NCI-H1436 (cell line): ENCODE measurements around the gene F11R.
"Not testable (repeated sequence)": the region's sequence is repeated elsewhere in the genome, so short reads cannot be mapped to it uniquely, and the experiment has no call there.

ENCODE experiments used
- DNase-seq: peaks from one replicate; lab custom pipeline; 2025; lab: John Stamatoyannopoulos, UW

F11R gene

GRCh38 chr1:161013131-161013487 is 7.8 kb downstream of the F11R start:
- no peak for DNase-seq

- no peak for DNase-seq
Observed at GRCh38 chr1:161012420-161012819, 8.5 kb downstream of the F11R start.

DNA sequence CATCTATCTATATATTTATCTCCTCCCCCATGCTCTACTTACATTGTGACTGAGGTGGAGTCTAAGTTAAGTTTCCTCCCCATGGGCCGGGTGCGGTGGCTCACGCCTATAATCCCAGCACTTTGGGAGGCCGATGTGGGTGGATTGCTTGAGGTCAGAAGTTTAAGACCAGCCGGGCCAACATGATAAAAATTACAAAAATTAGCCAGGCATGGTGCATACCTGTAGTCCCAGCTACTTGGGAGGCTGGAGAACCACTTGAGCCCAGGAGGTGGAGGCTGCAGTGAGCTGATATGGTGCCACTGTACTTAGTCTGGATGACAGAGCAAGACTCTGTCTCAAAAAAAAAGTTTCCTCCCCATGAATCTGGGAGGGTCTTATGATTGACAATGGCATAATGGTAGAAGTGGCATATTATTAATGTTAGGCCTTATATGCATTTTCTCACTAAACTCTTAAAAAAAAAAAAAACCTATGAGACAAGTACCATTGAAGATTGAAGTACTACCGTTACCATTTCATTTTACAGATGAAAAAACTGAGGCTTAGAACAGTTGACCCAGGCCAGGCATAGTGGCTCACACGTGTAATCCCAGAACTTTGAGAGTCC is 11.2 kb downstream of the F11R start:
- DNase-seq, result no peak

DNA sequence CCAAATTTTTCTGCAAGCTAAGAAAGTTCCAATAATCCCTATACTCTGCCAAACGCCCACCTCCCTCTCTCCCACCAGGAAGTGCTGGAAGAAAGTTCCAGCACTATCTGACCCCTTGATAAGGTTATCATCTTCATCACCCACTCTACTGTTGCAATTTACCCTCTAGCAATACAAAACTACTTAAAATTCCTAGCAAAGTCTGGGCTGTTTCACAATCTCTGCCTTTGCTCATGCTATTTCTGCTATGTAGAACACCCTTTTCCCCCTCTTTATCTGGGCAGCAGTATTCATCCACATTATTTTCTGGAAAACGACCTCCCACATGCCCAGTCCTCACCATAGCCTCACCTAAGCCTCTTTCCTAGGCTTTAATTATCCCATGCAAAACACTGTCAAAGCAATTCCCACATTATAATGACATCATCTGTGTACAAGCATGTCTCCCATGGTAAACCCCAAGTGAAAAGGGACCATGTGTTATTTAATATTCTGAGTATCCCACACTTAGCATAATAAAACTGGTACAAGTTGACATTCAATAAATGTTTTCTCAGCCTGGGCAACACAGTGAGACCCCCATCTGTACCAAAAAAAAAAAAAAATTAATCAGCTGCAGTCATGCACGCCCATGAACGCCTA is 12.0 kb downstream of the F11R start:
- no peak for DNase-seq

DNA sequence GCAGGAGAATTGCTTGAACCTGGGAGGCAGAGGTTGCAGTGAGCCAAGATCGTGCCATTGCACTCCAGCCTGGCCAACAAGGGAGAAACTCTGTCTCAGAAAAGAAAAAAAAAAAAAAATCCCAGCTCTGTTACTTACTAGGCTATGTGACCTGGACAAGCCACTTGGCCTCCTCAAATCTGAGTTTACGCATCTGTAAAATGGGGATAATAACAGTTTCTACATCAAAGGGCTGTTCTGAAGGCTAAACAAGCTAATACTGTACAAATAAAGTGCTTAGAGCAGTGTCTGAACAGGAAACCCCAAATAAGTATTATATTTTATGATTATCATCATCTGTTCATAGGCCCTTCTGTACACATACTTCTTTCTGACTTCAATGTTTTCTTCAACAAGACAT is 13.6 kb downstream of the F11R start:
- no peak for DNase-seq

DNA sequence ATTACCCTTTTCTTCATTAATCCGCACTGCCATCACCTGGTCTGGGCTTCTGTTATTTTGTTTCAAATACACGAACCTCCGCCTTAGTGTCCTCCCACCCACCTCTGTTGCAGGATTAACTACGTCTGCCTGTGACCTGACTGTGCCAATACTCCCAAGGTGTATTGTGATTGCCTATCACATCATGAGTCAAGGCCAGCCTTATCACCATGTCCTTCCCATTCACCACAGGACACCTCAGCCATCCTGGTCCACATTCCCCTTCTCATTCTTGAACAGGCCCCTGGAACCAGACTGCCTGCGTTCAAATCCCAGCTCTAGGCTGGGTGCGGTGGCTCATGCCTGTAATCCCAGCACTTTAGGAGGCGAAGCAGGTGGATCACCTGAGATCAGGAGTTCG is 14.4 kb downstream of the F11R start:
- DNase-seq, result no peak

DNA sequence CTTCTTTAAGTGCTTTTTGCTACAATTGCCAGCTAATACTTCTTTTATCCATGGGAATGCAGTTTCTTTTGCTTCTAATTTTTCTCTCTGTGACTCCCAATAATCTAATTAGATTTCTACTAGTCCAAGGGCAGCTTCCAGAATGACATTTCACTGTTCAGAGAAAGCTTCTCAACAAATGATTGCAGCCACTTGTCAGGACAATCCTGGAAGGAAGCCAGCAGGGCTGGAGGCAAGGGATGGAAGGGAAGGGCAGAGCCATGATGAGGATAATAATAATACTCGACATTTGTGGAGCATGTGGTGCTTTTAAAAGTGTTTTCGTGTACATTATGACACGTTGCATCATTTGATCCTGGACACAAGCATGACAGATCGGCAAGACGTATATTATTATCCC is 19.4 kb downstream of the F11R start:
- peak; percentile 13 for DNase-seq

DNA sequence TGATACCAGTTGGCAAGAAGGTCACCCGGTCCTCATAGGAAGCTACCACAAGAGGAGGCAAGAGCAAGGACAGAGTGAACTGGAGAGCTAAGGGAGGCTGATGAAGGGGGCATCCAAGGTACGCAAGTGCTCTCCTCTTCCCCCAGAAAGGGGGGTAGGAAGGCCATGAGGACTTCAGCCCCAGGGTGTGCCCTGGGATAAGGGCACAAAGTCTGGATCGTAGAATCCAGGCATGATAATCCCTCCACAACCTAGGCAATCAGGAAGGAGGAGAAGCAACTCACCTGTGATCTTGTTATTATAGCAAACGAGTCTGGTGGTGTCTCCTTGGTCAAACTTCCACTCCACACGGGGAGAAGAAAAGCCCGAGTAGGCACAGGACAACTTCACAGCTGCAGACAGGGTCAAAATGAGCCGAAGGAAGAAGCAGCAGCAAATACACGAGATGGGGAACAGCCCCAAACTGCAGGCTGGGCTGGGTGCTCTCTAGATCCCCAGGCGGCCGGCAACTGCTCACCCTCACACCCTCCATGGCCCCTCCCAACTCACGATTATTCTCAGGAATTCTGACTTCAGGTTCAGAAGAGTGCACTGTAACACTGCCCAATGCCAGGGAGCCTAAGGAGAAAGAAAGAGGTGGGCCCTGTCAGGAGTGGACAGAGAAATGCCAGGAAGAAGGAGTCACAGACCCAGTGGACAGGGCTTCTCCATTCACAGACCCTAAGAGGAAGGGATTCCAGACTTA is 20.0 kb downstream of the F11R start:
- DNase-seq, result no peak

DNA sequence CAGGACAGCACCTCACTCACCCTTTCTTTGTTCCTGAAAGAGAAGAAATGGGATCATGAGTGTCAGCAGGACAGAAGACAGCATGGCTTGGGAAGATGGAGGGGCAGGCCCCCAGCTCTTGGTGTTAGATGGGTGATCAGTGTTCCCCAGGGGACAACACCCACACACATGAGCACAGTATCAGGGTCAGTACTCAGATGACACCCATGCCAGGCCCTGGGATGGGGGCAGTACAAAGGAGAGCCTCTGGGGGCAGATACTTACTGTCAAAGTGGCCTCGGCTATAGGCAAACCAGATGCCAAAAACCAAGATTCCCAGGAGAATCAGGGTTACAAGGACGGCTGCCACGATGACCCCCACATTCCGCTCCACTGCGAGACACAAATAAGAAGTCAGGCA is 21.6 kb downstream of the F11R start:
- no peak for DNase-seq

GRCh38 chr1:160997323-160998038 is 23.5 kb downstream of the F11R start:
- DNase-seq, result no peak

GRCh38 chr1:160996178-160996577 is 24.8 kb downstream of the F11R start:
- DNase-seq, result no peak

DNA sequence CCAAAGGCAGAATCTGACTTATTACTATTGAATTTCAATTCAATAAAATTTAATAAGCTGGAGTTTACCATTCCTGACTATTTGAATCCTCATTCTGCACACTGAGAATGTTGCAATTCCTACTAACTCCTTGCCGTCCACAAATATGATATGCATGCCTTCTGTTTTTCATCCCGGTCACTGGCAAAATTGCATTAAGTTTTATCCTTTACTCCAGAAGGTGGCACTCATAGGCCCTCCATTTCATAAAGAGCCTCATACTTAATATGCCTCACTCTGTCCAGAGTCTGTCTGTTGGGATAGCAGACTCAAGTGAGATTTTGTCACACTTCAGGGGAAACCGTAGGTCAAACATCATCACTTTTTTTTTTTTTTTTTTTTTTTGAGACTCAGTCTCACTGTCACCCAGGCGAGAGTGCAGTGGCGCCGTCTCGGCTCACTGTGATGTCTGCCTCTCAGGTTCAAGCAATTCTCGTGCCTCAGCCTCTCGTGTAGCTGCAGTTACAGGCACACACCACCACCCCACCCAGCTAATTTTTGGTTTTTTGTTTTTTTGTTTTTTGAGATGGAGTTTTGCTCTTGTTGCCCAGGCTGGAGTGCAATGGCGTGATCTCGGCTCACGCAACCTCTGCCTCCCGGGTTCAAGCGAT is 27.3 kb downstream of the F11R start:
- no peak for DNase-seq

GRCh38 chr1:160992036-160992435 is 28.9 kb downstream of the F11R start:
- DNase-seq, result not testable (repeated sequence)

- DNase-seq, result no peak
Observed at GRCh38 chr1:160987359-160988050, 33.4 kb downstream of the F11R start.

- no peak for DNase-seq
Observed at GRCh38 chr1:160985723-160986122, 35.2 kb downstream of the F11R start.

- no peak for DNase-seq
Observed at GRCh38 chr1:160981584-160982411, 39.2 kb downstream of the F11R start.

DNA sequence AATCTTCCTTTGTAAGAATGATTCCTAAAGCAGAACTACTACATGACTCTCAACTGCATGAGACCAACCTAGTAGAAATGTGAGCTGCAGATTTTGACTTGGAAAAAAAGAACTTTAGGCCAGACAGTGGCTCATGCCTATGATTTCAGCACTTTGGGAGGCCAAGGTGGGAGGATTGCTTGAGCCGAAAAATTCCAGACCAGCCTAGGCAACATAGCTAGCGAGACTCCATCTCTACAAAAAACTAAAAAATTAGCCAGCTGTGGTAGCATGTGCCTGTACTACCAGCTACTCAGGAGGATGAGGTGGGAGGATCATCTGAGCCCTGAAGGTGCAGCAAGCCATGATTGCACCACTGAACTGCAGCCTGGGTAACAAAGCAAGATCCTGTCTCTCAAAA is 41.7 kb downstream of the F11R start:
- DNase-seq, result no peak

- DNase-seq, result no peak
Observed at GRCh38 chr1:160978510-160978927, 42.4 kb downstream of the F11R start.

GRCh38 chr1:160975026-160975425 is 45.9 kb downstream of the F11R start:
- DNase-seq, result no peak

- no peak for DNase-seq
Observed at GRCh38 chr1:160973491-160973890, 47.5 kb downstream of the F11R start.

DNA sequence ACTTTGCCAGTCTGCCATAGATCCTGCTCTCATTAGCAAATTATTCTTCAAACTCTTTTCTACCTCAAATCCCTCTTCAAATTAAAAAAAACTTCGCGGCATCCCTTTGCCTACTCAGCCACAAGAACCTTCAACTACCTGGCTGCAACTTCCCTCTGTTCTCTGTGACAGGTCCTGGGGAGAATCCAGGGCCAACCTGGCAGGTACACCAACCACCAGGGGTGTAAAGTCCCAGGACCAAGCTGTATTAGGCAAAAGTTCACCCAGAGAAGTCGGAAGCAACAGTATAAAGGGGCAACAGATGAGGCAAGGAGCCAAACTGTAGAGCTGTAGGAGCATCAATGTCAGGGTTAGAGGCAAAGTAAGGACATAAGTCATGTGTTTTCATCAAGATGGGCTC is 48.0 kb downstream of the F11R start:
- DNase-seq, result no peak
